Right lobe of liver (tissue), 6 donors: Measurements from ENCODE around the gene SCNN1A. TPM values are rescaled to one million over a fixed set of nuclear protein-coding genes. Genes with fewer than 3 reads are reported as not detected.

Experiments
- ATAC-seq, 4 donors: fragments of 200-7000 bp; cut with Tn5 transposase; one replicate each; pipeline ENCODE4 v1.9.1; 2020; ENCODE audit warnings: mild to moderate bottlenecking in 4 of 4, moderate library complexity in 4 of 4
- DNase-seq, 3 donors: peaks; one replicate each; pipeline ENCODE4 v3.0.0-alpha.2; 2020
- H3K27ac ChIP-seq, 3 donors: fragments of 200-600 bp; one replicate each; pipeline ENCODE4 v1.8.0; 2022
- H3K27me3 ChIP-seq, 2 donors: fragments of 200-600 bp; one replicate each; pipeline ENCODE4 v1.8.0; 2022
- H3K36me3 ChIP-seq, 4 donors: fragments of 200-600 bp; sonication (generic) in 1 of 4; one replicate each; pipeline versions ENCODE4 v1.5.1 to v1.8.0; 2017 to 2022; ENCODE audit warnings: control low read depth in 1 of 4
- H3K4me1 ChIP-seq, 4 donors: fragments of 200-600 bp; sonication (generic) in 1 of 4; one replicate each; pipeline versions ENCODE4 v1.5.1 to v1.8.0; 2017 to 2022; ENCODE audit warnings: control low read depth in 1 of 4
- H3K4me3 ChIP-seq, 3 donors: fragments of 200-600 bp; one replicate each; pipeline ENCODE4 v1.8.0; 2022
- H3K9me3 ChIP-seq, 4 donors: fragments of 200-600 bp; sonication (generic) in 1 of 4; one replicate each; pipeline versions ENCODE4 v1.5.1 to v1.8.0; 2017 to 2022; ENCODE audit warnings: control low read depth in 1 of 4
- POLR2A ChIP-seq: fragments of 450-650 bp; IDR thresholded peaks from one replicate; pipeline ENCODE4 v1.6.1; 2017; ENCODE audit warnings: antibody characterized with exemption, mild to moderate bottlenecking
- WGBS: methylation state at CpG from one replicate; pipeline ENCODE4 v1.1.6; 2018; ENCODE audit warnings: low coverage, low lambda C conversion rate; ENCODE audit not compliant: insufficient coverage; ENCODE audit errors: missing lambda C conversion rate; 5-methylcytosine and 5-hydroxymethylcytosine counted together
- intact Hi-C, 2 donors: fragments of 100-400 bp; cut with DNase I; formaldehyde crosslinking; loops; one replicate each; pipeline versions ENCODE4 v1.11.2 to v1.14.1; 2022
- total RNA-seq, 6 experiments: library from RNA; depleted of rRNA in 2 of 6; stranded (reverse); fragments of >200 nt in 2 of 6; fragmentation: NEBNext Ultra II Directional in 3 of 6; extraction: Animal tissue kit (Norgen Biotek cat#: 25700) in 3 of 6; gene quantifications; one replicate each; pipeline versions ENCODE4 v1.1.0 to v1.2.4, GENCODE V29; 2016 to 2023
- TF ChIP-seq, protein P1 (sequence below), 4 donors: fragments of 200-600 bp in 3 of 4; fragments of 450-650 bp in 1 of 4; IDR thresholded peaks; one replicate each; pipeline versions ENCODE4 v1.5.1 to v1.8.0; 2016 to 2022; ENCODE audit warnings: antibody characterized with exemption in 4 of 4, mild to moderate bottlenecking in 2 of 4
- donor health status: DM: no; HTN: yes; CAD: no.
- donor health status: DM: no; HTN: no; CAD: no.
- donor health status: DM: no; HTN: no; CAD: no.
- donor health status: DM: no; HTN: yes; CAD: no.
- donor health status: DM: no; HTN: yes; CAD: no.

The SCNN1A gene
- total RNA-seq, 6 experiments from 2014 or later, result 2.1 to 9.5 (median 6.0) TPM

DNA sequence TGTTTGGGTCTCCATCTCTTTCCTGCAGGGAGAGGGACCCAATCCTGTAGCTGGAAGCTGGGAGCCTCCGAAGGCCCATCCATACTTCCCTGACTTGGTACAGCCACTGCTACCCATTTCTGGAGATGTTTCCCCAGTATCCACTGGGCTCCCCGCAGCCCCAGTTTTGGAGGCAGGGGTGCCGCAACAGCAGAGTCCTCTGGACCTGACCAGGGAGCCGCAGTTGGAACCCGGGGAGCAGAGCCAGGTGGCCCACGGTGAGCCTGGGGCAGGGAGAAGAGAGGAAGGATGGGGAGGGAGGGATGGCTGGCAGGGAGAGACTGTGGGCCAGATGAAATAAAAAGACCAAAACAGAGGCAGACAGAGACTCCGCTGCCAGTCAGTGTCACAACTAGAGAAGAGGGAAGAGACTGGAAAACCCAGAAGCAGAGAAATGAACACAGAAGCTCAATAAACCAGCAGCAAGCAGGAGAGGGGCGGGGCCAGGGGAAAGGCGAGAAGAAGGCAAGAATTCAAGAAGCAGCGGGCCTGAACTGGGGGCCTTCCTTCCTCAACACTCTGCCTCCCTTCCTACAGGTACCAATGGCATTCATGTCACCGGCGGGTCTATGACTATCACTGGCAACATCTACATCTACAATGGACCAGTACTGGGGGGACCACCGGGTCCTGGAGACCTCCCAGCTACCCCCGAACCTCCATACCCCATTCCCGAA, 14.9 kb upstream of the SCNN1A start:
- DNase-seq, result no peak
- peaks cover 0 to 53% (median 24%) of the 10 kb centered on the region in 4 donors for H3K36me3 ChIP-seq
- intact Hi-C loops, result no loop called here

GRCh38 chr12:6387541-6387940, 12.2 kb upstream of the SCNN1A start:
- WGBS, result 93% methylated on average over 5 of the region's 7 CpGs
- H3K27ac ChIP-seq, result no peak overlapping the region
- ATAC-seq, result no peak
- DNase-seq, result no peak
- TF ChIP-seq, protein P1, sequence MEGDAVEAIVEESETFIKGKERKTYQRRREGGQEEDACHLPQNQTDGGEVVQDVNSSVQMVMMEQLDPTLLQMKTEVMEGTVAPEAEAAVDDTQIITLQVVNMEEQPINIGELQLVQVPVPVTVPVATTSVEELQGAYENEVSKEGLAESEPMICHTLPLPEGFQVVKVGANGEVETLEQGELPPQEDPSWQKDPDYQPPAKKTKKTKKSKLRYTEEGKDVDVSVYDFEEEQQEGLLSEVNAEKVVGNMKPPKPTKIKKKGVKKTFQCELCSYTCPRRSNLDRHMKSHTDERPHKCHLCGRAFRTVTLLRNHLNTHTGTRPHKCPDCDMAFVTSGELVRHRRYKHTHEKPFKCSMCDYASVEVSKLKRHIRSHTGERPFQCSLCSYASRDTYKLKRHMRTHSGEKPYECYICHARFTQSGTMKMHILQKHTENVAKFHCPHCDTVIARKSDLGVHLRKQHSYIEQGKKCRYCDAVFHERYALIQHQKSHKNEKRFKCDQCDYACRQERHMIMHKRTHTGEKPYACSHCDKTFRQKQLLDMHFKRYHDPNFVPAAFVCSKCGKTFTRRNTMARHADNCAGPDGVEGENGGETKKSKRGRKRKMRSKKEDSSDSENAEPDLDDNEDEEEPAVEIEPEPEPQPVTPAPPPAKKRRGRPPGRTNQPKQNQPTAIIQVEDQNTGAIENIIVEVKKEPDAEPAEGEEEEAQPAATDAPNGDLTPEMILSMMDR (IDR thresholded peaks at IDR 0.05), result no peak
- no peak for TF ChIP-seq POLR2A
- intact Hi-C loops, result loop anchor here (10.0 kb wide), 1 partner anchor 53 kb away; no protein-coding TSS in a partner anchor
- peaks cover 0 to 53% (median 23%) of the 10 kb centered on the region in 4 donors for H3K36me3 ChIP-seq
- no peaks in the 10 kb centered on the region for H3K9me3 ChIP-seq
- no peak overlapping the region for H3K4me3 ChIP-seq
- H3K4me1 ChIP-seq, result peaks cover 0 to 32% (median 10%) of the 10 kb centered on the region in 4 donors
- H3K27me3 ChIP-seq, result no peaks in the 10 kb centered on the region

More for the DNA sequence above, 14.9 kb upstream of the SCNN1A start:
- no peak for ATAC-seq
- Histone ChIP-seq H3K27me3 (no peaks in the 10 kb centered on the region), H3K9me3 (no peaks in the 10 kb centered on the region), H3K27ac (no peak overlapping the region), H3K4me1 (peaks cover 0 to 25% (median 5%) of the 10 kb centered on the region in 4 donors), H3K4me3 (no peak overlapping the region)
- WGBS, result 79% methylated on average over 9 of the region's 15 CpGs
- no peak for TF ChIP-seq POLR2A
- TF ChIP-seq, protein P1 (IDR thresholded peaks at IDR 0.05), result no peak

- WGBS, result 9% methylated on average over 1 of the region's 1 CpG
These were observed 11.1 kb upstream of the SCNN1A start for GRCh38 chr12:6386491-6386890.

DNA sequence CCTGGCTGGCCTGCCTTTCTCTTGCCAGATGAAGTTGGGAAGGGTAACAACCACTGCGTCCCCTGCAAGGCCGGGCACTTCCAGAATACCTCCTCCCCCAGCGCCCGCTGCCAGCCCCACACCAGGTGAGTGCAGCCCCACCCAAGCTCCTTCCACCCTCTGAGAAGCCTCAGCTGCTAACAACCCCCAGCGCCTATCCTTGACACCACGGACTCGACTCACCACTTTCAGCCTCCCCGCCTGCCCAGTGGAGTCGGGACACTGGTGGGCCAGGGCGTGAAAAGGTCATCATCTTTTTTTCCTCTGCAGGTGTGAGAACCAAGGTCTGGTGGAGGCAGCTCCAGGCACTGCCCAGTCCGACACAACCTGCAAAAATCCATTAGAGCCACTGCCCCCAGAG, 10.7 kb upstream of the SCNN1A start:
- H3K36me3 ChIP-seq, result peaks cover 0 to 43% (median 23%) of the 10 kb centered on the region in 4 donors
- DNase-seq, result no peak
- no peak overlapping the region for H3K27ac ChIP-seq
- intact Hi-C loops, result loop anchor here (10.0 kb wide), 1 partner anchor 51 kb away; no protein-coding TSS in a partner anchor
- ATAC-seq, result no peak
- H3K4me1 ChIP-seq, result peaks cover 0 to 32% (median 10%) of the 10 kb centered on the region in 4 donors
- no peak for TF ChIP-seq POLR2A
- TF ChIP-seq, protein P1 (IDR thresholded peaks at IDR 0.05), result no peak
- WGBS, result no CpG with 5 or more reads among the region's 11 CpGs
- no peaks in the 10 kb centered on the region for H3K27me3 ChIP-seq
- no peaks in the 10 kb centered on the region for H3K9me3 ChIP-seq
- H3K4me3 ChIP-seq, result no peak overlapping the region

More at GRCh38 chr12:6386491-6386890, 11.1 kb upstream of the SCNN1A start:
- Histone ChIP-seq H3K36me3 (peaks cover 0 to 48% (median 23%) of the 10 kb centered on the region in 4 donors), H3K4me3 (no peak overlapping the region), H3K4me1 (peaks cover 0 to 32% (median 10%) of the 10 kb centered on the region in 4 donors), H3K27me3 (no peaks in the 10 kb centered on the region), H3K9me3 (no peaks in the 10 kb centered on the region), H3K27ac (no peak overlapping the region)
- no peak for ATAC-seq
- TF ChIP-seq POLR2A, result no peak
- TF ChIP-seq, protein P1 (IDR thresholded peaks at IDR 0.05), result no peak
- intact Hi-C loops, result loop anchor here (10.0 kb wide), 1 partner anchor 52 kb away; no protein-coding TSS in a partner anchor
- DNase-seq, result no peak
